SW480 (cell line): ENCODE results near the gene IAPP.
"Not testable (repeated sequence)": the region's sequence is repeated elsewhere in the genome, so short reads cannot be mapped to it uniquely, and the experiment has no call there.

Source experiments
- DNase-seq: peaks from one replicate; pipeline ENCODE4 v3.0.0-alpha.2; 2016; ENCODE audit warnings: low spot score

The IAPP gene

DNA sequence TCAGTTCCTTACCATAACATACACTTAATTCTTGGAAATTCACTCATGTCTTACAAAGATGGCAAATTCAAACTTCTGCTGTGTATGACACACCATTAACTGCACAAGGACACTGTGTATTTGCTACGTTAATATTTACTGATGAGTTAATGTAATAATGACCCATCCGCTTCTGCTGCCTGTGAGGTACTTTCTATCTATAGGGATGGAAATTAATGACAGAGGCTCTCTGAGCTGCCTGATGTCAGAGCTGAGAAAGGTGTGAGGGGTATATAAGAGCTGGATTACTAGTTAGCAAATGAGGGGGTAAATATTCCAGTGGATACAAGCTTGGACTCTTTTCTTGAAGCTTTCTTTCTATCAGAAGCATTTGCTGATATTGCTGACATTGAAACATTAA, at the start of gene IAPP:
Gene IAPP (plus strand): TSS at position 301 of the 400 bp plus-strand sequence. CDS start 450 bp downstream, outside the sequence.
- DNase-seq, result no peak

DNA sequence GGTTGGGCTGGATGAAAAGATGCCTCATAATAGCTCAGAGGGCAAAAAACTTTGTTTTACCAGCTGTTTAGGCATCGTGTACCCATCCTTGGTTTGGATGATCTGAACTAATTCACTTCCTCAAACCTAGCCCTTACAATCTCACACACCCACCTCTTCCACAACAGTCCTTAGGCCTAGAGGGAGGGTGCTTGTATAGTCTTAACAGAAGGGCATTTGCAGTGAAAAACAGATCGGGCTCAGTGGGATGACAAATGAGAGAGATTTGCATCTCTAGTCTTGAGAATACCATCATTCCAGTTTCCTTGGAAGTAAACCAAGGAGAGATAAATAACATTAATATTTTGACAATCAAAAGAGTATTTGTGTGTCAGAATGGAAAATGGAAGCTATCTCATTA, 49.0 kb upstream of the IAPP start:
- DNase-seq, result no peak

DNA sequence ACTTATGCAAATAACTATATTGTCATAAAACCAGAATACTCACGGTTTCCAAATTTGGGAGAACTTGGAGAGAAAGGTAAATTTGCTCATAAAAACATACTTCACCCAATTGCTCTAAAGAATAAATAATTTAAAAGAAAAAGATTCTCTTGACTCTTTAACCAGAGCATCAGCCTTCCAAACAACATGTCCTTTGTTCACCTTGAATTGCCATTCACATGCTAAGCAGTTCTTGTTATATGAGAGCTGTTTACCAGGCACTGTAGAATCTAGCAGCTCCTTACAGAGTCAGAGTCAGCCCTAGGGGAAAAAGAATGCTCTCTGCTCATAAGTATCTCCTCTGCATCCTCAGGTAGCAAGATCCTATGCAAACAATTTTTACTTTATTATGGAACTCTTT, 48.2 kb upstream of the IAPP start:
- no peak for DNase-seq

DNA sequence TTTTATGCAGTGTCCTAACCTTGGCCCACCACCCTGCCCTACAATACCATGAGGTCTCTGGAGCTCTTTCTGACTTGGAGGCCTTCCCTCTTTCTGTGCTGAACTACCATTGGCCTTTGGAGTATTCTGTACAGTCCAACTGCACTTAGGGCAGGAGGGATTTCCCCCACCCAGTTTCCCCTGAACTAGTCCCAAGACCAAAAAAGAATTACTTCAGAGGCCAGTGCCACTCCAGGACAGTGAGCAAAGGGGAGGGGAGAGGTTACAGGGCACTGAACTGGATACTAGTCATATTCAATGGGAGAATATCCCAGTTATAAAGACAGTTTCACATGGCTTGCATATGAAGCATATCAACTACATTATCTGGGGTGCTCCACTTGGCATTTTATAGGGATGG, 44.1 kb upstream of the IAPP start:
- no peak for DNase-seq

DNA sequence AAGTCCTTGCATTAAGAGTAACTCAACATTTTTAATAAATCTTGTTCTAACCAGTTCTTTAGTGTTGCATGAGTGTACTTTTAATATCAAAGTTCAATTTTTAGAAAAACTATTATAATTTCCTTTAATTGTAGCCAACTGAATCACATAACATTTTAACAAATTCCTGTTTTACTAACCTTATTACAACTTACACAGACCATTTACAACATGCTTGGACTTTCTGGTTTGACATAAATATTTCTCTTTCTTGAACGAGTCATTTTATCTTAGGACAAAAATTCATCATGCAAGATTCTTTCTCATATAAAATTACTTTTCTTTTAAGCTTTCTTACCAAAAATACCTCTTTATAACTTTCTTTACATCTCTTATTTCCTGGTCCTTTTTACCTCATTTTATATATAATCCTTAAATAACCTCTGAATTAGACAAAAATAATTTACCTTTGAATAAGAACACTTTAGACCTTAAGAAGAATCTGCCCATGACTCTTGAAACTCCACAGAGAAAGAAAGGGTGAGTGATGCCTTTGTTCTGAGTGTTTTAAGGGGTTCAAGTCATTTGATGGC, 41.9 kb upstream of the IAPP start:
- no peak for DNase-seq

DNA sequence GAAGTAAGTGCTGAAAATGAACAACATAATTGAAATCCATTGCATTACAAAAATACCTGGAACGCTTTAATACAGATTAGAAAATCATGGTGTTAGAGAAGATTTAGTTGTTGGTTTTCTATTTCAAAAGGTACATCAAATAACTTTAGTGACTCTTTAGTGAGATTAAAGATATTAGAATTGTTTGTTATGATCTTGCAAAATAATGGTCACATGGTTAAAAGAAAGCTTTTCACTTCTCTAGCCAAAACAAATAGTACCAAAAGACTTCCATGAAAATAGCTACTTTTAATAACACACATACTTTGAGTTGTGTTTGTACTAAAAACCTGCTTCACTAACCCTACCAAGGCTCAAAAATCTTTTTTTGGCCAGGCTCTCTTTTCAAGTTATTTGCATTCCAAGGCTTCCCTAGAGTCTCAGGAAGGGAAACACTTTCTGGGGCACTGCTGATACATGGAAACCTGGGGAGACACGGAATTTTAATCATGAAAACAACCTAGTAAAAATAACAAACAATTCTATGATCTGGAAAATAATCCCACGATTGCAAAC, 37.9 kb upstream of the IAPP start, which contains the start of gene SLCO1A2:
Gene SLCO1A2 (minus strand): TSS at position 147 of the 555 bp plus-strand sequence. CDS start 270 bp downstream, outside the sequence.
- DNase-seq, result no peak

DNA sequence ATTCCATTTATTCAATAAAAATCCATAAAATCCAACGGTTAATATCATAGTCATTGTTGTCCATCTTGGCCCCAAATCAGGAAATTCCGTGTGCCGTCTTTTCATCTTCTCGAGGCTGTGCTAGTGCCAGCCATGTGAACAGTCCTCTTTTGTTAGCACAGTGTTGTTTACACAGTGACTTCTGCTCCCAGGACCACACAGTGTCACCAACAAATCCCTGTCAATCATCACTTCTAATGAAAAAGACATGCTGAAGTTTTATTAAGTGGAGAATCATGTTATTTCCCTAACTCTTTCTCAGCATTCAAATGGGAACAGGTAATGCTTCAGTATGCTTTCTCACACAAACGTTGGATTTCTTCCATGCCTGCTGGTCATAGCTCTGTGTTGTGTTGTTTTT, 36.0 kb upstream of the IAPP start:
- DNase-seq, result peak; percentile 6

DNA sequence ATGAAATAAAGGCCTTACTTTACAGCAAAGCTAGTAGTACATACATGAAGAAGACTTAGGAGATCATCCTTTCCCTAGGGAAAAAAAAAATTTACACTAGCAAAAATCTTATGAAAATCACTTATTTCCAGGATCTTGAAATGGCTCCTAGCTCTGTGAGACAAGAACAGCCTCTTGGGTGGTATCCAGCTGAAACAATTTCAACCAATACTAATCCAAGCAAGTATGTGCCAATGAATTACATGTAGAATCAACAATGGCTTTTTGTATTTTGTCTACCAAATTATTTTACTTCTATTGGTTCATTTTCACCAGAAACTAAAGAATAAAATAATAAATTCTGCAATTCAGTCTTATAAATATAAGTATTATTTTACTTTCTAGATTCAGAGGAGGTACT, 35.2 kb upstream of the IAPP start:
- no peak for DNase-seq

DNA sequence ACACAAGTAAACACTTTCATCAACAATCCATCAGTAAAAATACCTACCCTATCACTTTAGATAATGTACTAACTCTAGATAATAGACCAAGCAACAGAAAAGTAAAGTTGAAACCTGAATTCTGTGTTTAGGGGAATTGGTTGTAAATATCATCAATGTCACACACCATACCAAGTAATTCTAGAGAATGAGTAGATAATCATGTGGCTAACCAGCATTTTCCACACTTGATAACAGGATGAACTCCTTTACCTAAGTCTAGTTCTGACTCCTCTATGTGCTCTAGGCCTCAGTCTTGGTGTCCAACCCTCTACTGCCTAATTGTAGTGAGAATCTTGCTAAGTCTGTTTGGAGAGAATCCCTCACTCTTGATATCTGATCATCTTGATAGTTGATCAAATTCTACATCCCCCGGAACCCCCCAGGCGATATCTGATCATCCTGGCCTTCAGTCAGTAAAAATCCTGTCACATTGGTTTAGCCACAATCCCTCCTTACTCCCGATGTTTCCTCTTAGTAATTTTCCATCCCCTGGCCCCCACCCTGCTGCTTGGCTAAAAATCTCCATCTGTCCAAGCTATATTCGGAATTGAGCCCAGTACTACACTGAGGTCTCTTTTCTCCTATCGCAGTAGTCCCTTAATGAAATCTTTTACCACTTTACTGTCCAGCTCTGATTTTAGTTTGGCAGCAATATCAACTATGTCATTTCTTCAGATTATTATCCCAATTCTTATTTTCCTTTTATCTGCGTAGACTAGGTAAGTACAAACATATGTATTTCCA, 34.5 kb upstream of the IAPP start:
- no peak for DNase-seq

DNA sequence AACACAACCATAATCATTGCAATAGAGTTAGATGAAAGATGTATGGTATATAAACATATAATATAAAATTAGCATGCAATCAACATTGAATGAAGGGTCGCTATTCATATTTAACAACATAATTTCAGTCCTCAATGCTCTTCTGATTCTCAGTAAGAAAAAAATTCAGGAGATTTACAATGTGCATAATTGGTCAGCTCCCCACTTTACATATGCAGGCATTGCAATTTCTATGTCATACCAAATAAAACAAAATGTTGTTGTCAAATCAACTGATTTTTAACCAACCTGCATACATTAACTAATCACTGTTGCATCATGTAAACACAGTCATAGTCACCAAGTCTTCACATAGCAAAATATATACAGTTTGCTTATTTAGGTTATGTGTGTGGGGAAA, 32.8 kb upstream of the IAPP start:
- DNase-seq, result no peak

DNA sequence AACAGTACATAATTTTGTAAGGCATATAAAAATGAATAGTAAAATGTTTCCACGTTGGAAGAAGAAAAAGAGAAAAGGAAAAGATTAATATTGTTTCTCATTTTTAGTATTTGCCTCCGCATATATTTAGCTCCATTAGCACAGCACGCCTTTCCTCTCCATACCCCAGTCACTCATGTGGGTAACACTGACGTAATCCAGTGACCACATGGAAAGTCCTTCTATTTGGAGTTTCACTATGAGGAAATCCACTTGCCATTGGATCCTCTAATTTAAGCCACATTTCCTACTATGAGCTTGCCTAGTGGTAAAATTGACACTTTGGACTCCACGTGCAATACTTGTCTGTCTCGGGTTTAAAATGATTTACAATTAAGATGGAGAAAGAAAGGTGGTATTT, 32.3 kb upstream of the IAPP start:
- no peak for DNase-seq

DNA sequence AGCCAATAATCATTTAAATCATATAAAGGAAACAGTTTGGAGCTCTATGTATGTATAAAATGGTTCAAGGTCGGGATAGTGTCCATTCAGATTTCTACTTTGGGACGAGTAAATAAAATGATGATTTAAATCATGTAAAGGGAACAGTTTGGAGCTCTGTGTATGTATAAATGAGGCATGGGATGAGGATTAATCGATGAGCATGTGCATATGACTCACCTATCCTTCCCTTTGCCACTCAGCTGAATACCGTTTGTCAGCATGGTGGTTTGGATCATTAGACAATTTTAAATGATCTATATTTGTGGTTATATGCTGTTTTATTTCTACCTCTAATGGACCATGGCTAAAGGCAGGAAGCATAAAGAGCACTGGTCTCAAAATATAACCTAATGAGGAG, 30.9 kb upstream of the IAPP start:
- DNase-seq, result no peak

DNA sequence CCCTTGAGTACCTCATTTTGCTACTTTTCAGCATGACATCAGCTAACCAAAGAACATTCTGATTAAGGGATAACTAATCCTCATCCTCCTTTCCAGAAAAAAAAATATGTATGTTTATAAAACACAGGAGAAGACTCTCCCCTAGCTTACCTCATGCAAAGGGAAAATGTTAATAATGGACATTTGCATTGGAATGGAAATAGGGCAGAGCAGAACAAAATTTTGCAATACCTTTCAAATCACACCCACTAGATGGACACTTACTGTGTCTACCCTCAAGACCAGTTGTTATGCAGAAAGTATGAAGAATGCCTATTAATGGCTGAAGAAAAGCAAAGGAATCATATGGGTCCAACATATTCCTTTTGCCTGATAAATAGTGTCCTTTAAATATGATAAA, 29.1 kb upstream of the IAPP start:
- no peak for DNase-seq

DNA sequence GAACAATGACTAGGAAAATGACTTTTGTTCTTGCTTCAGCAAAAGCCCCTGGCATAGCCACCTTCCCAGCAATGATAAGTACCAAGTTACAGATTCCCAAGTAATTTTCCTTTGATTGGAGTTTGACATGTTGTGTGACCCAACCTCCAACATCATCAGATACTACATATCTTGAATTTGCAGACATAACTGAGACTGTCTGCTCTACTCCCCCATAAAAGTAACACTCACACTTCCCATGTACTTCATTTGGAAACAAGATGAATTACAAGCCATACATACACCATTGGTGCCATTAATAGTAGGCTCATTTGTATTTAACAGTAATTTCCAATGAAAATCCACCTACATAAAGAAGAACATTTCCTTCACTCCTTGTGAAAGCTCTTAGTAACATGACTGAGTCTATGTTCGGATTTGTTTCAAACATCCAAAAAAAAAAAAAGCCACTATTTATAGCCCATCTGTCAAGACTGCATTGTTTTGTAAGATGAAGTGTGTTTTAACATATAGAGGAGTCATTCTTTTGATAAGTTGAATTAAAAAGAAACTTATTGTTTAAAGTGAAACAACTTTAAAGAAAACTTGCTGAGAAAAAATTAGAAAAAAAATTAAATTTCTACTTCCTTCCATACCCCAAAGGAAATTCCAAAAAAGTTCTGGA, 26.0 kb upstream of the IAPP start:
- no peak for DNase-seq

DNA sequence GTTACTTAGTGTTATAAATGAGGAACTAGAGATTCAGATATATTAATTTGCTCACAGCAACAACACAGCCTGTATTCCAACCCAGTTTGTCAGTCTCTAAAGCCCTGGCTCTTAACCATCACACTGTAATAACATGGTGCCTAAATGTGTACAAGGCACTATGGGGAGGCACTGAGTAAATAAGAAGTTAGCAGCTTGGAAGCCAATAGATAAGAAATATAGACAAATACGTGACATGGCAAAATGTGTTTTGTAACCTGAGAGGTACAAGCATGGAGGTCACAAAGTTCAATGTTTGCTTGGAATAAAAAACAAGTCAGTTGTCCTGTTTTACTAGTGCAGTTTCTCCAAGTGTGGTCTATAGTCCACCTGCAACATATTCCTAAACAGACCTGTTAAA, 21.7 kb upstream of the IAPP start:
- no peak for DNase-seq

DNA sequence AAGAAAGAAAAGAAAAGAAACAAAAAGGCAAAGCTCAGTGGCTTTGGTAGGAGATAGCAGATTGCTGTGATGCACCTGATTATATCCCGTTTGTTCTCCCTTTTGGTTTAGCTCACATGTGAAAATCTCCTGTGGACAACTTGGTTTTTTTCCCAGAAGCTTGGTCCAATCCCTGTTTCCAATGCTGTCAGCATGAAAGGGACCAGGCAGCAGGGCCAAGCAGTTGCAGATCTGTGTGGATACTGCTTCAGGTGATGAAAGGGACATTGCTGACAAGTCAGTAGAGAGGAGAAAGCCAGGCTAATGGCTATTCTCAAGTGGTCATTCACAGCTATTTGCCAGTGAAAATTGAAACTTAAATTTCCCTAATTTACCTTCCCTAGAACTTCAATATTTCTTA, 19.2 kb upstream of the IAPP start:
- DNase-seq, result no peak

DNA sequence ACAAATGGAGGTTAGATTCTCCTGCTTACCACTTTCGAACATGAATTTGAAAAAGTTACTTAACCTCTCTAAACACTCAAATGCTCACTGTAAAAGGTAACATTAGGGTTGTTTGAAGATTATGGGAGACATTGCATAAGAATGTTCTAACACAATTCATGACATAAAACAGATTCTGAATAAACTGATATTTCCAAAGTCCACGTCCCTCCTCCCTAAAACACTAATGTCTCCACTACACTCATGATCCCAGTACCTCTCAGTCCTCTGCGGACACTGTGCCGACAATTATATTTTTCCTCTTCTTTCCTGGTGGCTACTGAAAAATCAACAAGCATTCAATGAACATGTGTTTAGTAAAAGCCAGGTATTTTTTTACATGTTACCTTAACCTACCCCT, 18.8 kb upstream of the IAPP start:
- no peak for DNase-seq

DNA sequence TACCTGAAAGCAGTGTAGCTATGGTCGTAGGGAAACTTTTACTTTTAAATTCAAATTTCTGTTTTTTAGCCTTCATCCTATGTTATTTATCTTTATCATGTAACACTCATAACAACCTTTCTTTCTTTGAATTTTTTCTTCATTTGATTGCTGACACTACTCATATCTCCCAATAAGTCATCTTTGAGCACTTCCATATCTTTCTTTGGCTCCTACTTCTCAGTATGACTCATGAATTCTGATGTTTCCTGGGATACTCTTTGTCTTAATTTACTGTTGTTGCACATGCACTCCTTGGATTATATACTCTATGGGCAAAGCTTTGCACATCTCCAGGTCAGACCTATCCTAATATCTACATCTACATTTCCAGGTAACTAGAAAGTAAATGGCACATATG, 18.1 kb upstream of the IAPP start:
- DNase-seq, result no peak

DNA sequence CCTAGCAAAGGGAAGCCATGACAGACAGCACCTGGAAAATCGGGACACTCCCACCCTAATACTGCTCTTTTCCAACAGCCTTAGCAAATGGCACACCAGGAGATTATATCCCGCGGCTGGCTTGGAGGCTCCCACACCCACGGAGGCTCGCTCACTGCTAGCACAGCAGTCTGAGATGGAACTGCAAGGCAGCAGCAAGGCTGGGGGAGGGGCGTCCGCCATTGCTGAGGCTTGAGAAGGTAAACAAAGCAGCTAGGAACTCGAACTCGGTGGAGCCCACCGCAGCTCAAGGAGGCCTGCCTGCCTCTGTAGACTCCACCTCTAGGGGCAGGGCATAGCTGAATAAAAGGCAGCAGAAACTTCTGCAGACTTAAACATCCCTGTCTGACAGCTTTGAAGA, 12.1 kb upstream of the IAPP start:
- not testable (repeated sequence) for DNase-seq

DNA sequence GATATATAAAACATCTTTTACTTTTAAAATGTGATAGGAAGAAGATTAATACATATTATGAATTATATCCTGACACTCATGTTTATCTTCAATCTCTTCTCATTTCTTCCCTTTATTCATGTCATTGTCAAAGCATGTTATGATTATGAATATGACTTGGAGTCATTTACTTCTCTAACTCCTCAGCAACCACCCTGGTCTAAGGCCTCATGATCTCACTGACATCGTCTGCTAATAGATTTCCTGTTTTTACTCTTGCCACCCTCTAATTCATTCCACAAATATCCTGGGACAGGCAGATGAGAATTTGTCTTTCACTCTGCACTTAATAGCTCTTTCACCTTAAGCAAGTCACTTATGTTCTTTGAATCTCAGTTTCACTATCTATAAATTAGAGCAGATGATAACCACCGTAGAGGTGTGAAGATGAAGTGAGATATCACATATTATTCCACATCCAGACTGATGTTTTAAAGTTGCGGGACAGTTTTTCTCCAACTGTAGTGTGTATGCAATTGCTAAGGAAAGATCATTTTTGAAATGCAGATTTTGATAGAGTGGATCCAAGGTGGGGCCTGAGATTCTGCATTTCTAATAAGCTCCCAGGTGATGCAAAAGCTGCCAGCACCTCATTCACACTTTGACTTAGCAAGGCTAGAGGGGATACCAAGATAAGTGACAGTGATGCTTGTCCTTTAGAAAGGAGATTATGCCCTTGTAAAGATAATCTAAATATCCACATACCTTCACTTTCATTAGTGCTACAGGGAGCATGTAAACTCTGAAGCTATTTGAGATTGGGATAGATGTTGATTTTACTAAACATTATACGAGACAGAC, 3.3 kb upstream of the IAPP start:
- DNase-seq, result no peak

DNA sequence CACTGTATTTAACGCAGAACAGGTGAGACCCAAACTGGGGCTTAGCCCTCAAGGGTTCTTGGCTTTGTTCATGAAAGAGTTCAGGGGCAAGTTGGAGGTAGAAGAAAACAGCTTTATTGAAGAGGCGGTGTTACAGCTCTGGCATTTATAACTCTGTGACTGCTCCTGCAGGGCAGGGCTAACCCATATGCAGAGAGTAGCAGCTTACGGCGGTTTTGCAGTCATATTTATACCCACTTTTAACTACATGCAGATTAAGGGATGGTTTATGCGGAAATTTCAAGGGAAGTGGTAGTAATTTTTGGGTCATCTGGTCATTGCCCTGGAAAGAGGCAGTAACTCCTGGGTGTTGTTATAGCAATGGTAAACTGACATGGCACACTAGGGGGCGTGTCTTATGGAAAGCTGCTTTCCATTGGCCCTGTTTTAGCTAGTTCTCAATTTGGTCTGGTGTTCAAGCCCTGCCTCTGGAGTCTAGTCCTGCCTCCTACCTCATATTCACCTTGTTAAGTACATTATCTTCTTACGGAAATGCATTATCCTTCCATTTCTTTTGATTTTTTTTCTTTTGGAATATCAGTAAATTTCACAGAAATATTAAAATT, 1.8 kb upstream of the IAPP start:
- DNase-seq, result no peak

DNA sequence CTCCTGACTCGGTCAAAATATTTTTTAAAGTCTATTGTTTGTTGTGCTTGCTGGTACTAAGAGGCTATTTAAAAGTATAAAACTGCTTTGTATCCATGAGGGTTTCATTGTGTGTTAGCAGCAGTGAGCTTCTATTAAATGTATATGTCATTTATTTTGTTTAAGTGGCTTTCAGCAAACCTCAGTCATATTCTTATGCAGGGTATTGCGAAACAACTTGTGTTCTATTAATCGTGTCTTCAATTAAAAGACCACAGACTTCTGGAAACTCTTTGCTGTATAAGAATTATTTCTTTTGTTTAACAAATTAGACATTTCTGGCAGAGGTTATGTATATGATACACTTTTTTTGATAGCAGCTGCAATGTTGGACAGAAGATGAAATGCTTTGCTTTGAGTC, 6.5 kb downstream of the IAPP start:
- DNase-seq, result no peak
